GM18526 (cell line): ENCODE measurements around the gene CTBP2.

Source experiments
- POLR2A ChIP-seq: IDR thresholded peaks from 3 replicates; pipeline ENCODE4 v1.6.1; 2011; ENCODE audit not compliant: insufficient read length; ENCODE audit errors: extremely low read depth

The CTBP2 gene

GRCh38 chr10:125052146-125052545 lies 108.2 kb downstream of the CTBP2 start:
- TF ChIP-seq POLR2A: no peak

GRCh38 chr10:125050383-125050782 lies 110.0 kb downstream of the CTBP2 start:
- TF ChIP-seq POLR2A: no peak

- no peak for TF ChIP-seq POLR2A
Measured at GRCh38 chr10:125049216-125049881, 111.0 kb downstream of the CTBP2 start.

GRCh38 chr10:125048094-125048864 lies 112.1 kb downstream of the CTBP2 start:
- TF ChIP-seq POLR2A: no peak

- TF ChIP-seq POLR2A: no peak
Measured at GRCh38 chr10:125043841-125044658, 116.3 kb downstream of the CTBP2 start.

GRCh38 chr10:125041856-125042506 lies 118.4 kb downstream of the CTBP2 start:
- TF ChIP-seq POLR2A: no peak

- no peak for TF ChIP-seq POLR2A
Measured at GRCh38 chr10:125039354-125039769, 121.0 kb downstream of the CTBP2 start.

- no peak for TF ChIP-seq POLR2A
Measured at GRCh38 chr10:125038637-125039036, 121.7 kb downstream of the CTBP2 start.

- TF ChIP-seq POLR2A: no peak
Measured at GRCh38 chr10:125037145-125037877, 123.1 kb downstream of the CTBP2 start.

- TF ChIP-seq POLR2A: no peak
Measured at GRCh38 chr10:125035588-125036295, 124.6 kb downstream of the CTBP2 start.

GRCh38 chr10:125035136-125035535 lies 125.2 kb downstream of the CTBP2 start:
- TF ChIP-seq POLR2A: no peak

- no peak for TF ChIP-seq POLR2A
Measured at GRCh38 chr10:125034675-125035074, 125.7 kb downstream of the CTBP2 start.

- TF ChIP-seq POLR2A: no peak
Measured at GRCh38 chr10:125033146-125033924, 127.0 kb downstream of the CTBP2 start.

- no peak for TF ChIP-seq POLR2A
Measured at GRCh38 chr10:125032474-125033020, 127.8 kb downstream of the CTBP2 start.
